Ecto neural progenitor cell (in vitro differentiated cells): ENCODE measurements around the gene TRABD2B.

Experiments
- DNase-seq: peaks from one replicate; pipeline ENCODE4 v3.0.0-alpha.2; 2018; ENCODE audit warnings: low spot score

Gene TRABD2B

GRCh38 chr1:47875831-47876586 is 121.2 kb downstream of the TRABD2B start:
- no peak for DNase-seq

- DNase-seq = no peak
Observed at GRCh38 chr1:47875036-47875435, 122.1 kb downstream of the TRABD2B start.

GRCh38 chr1:47873337-47873736 is 123.8 kb downstream of the TRABD2B start:
- no peak for DNase-seq

- no peak for DNase-seq
Observed at GRCh38 chr1:47872886-47873285, 124.3 kb downstream of the TRABD2B start.

GRCh38 chr1:47871799-47872353 is 125.3 kb downstream of the TRABD2B start:
- DNase-seq = no peak

GRCh38 chr1:47870946-47871676 is 126.1 kb downstream of the TRABD2B start:
- DNase-seq = no peak

- no peak for DNase-seq
Observed at GRCh38 chr1:47870480-47870879, 126.7 kb downstream of the TRABD2B start.

GRCh38 chr1:47868348-47868676 is 128.9 kb downstream of the TRABD2B start:
- no peak for DNase-seq

- no peak for DNase-seq
Observed at GRCh38 chr1:47867438-47868347, 129.5 kb downstream of the TRABD2B start.

GRCh38 chr1:47866601-47867437 is 130.4 kb downstream of the TRABD2B start:
- no peak for DNase-seq

GRCh38 chr1:47865881-47866535 is 131.2 kb downstream of the TRABD2B start:
- no peak for DNase-seq

GRCh38 chr1:47859092-47859743 is 138.0 kb downstream of the TRABD2B start:
- no peak for DNase-seq

GRCh38 chr1:47856996-47857395 is 140.2 kb downstream of the TRABD2B start:
- no peak for DNase-seq

GRCh38 chr1:47855230-47855629 is 142.0 kb downstream of the TRABD2B start:
- DNase-seq = no peak

GRCh38 chr1:47854552-47855144 is 142.5 kb downstream of the TRABD2B start:
- no peak for DNase-seq

GRCh38 chr1:47853852-47854251 is 143.3 kb downstream of the TRABD2B start:
- DNase-seq = no peak

- DNase-seq = no peak
Observed at GRCh38 chr1:47853059-47853458, 144.1 kb downstream of the TRABD2B start.

- no peak for DNase-seq
Observed at GRCh38 chr1:47852006-47852718, 145.0 kb downstream of the TRABD2B start.

- no peak for DNase-seq
Observed at GRCh38 chr1:47850451-47850850, 146.7 kb downstream of the TRABD2B start.
